ENCODE measurements around the gene VPS54.
"Not testable (repeated sequence)": the region's sequence is repeated elsewhere in the genome, so short reads cannot be mapped to it uniquely, and the experiment has no call there.

Gene VPS54

DNA sequence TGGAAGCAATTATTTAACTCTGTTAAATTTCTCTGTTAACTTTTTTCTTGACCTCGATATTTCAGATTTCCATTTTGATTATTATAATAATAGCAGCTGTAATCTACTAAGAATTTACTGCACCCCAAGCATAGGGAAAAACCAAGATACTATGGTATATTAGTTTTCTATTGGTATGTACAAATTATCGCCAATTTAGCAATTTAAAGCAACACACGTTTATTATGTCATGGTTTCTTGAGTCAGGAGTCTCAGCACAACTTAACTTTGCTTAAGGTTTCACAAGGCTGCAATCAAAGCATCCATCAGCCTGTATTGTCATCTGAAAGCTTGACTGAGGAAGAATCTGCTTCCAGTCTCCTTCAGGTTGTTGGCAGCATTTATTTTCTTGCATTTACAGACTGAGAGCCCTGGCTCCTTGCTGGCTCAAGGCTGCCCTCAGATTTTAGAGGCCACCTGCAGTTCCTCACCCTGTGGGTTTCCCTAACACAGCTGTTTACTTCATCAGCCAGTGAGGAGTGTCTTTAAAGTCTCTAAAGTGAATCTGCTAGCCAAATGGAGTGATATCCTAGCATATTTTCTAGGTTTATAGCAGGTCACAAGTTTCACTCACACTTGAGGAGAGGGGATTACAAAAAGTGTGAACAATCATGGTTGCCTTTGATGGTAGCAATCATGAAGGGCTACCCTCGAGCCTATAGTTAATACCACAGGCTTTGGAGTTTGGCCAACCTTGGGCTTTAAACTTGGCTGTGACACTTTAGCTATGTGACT lies 4.4 kb upstream of the VPS54 start:
- DNase-seq (ENCODE audit: extremely low read depth in 1 of 2, low read depth in 1 of 2), result no peak

DNA sequence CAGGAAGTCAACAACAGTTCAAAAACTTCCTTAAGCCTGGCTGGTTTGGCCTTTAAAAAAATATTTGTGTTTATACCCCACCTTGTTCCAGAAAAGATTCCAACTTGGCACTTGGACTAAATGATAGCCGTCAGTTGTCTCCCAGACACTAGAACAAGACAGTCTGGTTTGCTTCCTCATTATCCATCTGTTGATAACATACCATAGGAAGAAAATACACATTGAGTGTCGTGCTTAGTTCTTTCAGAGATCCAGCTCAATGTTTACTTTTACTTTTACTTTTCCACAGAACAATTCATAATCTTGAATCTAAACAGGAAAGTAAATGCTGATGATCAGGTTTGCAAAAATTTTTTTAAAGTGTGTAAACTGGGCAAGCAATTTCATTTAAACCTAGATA lies 2.4 kb upstream of the VPS54 start:
- DNase-seq (ENCODE audit: extremely low read depth in 1 of 2, low read depth in 1 of 2), result no peak

DNA sequence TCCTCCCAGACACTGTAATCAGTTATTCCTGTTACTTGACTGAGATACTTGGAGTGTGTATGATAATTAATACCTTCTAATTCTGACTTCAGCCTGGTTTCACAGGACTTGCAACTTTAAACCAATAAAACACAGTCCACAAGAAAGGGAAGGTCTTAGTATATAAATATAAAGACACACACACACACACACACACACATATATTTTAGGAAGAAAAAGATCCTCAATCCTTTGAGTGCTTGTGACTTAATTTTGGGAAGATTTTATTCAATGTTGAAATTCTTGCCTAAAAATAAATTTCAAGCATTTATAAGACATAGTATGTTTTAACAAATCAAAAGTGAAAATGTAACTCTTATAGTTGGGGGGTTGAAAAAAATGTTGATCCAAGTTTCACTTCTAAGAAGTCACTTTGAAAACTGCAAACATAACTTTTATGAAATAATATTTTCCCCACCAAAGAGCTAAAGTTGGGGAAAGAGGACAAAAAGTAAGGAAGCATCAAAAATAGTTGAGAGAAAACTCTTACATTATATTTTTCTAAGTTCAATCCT lies 824 bp upstream of the VPS54 start:
- DNase-seq (ENCODE audit: extremely low read depth in 1 of 2, low read depth in 1 of 2), result no peak

DNA sequence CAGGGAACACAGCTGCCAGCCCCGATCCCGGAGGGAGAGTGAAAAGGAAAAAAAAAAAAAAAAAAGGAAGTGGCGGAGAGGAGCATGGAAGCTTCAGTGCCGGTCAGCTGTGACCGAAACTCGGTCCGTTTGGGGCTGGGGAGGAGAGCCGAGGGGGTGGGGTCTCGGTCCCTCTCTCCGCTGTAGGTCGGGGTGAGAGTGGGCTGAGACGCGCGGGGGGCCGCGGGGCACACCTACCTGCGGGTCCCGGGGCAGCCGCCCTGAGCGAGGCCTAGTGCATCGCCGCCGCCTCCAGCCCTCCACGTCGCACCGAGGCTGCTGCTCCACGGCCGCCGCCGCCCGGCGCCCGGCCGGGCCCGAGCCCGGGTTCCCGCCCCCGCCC lies 536 bp downstream of the VPS54 start:
- DNase-seq (ENCODE audit: extremely low read depth in 1 of 2, low read depth in 1 of 2), result peak in 1 of 2 donors; percentile 38

DNA sequence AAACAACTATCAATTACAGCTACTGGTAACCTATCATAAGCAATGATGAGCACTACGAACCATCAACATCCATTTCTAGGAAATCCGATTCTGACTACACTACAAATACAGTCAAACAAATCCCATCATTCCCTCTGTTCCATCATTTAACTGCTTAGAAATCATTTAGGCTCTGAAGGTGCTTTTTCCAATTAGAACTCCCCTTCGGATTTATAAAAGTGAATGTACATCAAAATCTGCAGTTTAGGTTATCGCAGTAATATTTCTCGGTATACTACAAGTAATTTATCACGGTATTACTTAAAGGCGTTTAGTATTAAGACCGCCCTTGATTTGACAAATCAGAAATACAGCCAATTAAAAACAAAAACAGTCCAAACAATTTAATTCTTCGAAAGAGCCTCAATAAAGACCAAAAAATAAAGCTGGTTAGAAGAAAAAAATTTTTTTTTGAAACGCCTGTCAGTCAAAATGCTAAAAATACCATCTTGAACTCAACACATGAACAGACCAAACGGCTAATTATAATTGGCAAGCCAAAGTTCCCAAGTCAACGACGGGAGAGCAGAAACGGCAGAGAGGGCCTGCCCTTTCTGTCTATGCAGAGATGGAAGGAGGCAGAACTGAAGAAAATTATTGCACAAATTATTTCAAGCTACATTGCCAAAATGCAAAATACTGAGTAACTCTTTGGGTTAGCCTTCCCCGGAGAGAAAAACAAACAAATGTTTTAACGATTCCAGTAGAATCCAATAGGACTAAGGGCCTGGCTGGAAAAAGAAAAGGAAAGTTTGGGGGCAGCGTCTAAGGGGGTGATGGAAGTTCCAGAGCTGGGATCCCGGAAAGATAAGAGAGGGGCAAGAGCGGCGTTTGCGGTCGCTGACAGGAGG lies 1.2 kb downstream of the VPS54 start:
- no peak for DNase-seq (ENCODE audit: extremely low read depth in 1 of 2, low read depth in 1 of 2)

DNA sequence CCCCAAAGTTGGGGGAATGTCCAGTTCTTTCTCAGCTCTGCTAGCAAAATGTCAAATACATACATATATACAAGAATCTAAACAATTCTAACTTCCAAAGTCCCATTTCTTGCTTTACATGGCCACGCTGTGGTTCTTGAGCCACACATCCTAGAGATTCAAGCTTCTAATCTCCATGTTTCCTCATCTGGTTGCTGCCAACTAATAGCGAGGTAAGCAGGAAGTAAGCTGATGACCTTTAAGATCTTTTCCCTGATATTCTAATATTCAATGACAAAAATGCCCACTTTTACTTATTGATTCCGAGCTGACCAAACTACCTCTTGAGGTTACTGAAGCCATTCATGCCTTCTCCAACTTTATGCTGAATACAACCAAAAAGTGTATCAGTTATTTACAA lies 3.3 kb downstream of the VPS54 start:
- no peak for DNase-seq (ENCODE audit: extremely low read depth in 1 of 2, low read depth in 1 of 2)

DNA sequence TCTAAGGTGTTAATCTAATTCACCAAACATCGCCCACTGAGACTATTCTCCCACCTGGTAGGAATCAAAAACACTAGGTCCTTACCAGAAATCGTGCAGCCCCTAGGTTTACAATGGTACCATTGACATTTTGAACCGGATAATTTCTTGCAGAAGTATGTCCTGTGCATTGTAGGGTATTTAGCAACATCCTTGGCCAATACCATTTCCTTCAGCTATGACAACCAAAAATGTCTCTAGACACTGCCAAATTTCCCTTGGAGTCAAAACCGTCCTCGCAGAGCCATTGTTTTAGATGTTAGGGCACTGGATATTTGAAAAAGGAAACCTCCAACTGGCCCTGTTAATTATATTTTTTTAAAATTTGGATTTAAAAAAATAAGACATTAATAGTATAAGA lies 3.8 kb downstream of the VPS54 start:
- no peak for DNase-seq (ENCODE audit: extremely low read depth in 1 of 2, low read depth in 1 of 2)

DNA sequence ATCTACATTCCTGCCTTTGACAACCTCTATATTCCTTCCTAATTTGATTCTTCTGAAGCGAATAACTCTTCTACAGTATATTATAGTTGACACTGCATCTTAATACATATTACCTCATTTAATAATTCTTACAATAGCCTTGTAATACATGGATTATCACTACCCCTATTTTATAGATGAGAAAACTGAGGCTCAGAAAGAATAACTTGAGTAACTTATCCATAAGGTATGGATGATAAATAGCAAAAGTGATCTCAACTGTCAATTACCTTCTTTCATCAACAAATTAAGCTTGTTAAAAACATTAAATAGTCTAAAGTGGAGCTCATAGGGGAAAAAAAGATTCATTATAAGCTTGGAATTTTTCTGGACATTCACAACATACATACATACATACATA lies 4.6 kb downstream of the VPS54 start:
- DNase-seq (ENCODE audit: extremely low read depth in 1 of 2, low read depth in 1 of 2), result no peak

DNA sequence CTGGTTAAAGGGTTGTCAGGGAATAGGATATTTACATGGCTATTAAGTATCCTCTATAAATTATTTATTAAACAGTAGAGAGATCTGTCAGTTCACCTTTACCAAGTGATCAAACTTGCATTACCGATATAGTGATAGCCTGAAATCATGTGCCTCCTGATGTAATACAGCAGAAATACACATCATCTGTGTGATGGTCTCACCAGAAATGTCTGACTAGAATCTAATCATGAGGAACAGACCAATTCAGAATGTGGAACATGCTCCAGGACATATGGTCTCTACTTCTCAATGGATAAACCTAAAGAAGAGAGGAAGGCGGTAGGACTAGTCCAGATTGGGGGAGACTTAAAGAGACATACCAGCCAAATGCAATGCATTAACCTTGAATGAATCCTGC lies 6.2 kb downstream of the VPS54 start:
- DNase-seq (ENCODE audit: extremely low read depth in 1 of 2, low read depth in 1 of 2), result no peak

DNA sequence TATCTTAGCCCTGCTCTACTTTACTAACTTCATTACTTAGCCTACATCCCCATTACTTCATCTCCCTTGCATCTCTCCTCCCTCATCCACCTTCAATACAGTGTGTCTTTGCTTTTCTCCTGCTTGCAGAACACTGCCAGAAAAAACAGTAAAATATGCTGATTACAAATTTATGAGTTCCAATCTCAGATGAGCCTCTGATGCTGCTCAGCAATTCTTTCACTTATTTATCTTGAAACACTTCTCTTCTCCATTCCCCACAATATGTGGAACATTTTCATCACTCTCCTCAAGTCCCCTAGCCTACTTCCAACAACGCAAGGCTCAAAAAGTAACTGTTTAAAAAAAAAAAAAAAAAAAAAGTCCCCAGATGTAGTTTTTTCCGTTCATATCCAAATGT lies 7.1 kb downstream of the VPS54 start:
- DNase-seq (ENCODE audit: extremely low read depth in 1 of 2, low read depth in 1 of 2), result no peak

DNA sequence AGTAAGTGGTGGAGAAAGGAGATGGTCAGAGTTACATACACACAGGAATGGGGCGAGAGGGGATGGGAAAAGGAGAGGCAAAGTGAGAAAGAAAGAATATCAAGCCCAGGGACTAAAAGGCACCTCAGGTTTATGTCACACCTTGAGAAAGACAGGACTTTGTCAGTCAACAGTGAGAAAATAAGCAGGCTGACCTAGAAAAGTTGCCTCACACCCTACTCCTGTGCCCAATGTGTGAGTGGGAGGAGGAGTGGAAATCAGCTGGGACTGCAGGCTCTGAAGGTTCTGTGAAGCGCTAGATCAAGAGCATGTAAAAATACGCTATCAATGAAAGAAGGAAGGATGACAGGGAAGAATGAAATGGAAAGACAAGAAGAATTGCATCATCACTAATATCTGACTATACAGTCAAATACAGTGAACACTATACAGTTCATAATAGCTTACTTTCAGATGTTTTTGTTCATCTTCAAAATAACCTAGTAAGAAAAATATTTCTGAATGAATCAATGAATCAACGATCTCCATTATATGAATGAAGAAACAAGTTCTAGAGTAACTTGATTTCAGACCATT lies 10.7 kb downstream of the VPS54 start:
- no peak for DNase-seq (ENCODE audit: extremely low read depth in 1 of 2, low read depth in 1 of 2)

DNA sequence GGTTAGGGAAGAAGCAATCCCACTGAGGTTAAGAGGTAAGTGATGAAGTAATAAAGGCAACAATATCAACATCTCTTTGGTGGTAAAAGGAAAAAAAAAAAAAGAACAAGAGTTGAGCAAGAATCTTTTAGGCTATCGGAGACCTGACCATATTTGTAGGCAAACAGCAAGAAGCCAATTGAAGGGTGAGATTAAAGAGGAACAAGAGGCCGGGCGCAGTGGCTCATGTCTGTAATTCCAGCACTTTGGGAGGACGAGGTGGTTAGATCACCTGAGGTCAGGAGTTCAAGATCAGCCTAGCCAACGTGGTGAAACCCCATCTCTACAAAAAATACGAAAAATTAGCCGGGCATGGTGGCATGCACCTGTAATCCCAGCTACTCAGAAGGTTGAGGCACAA lies 11.3 kb downstream of the VPS54 start:
- DNase-seq (ENCODE audit: extremely low read depth in 1 of 2, low read depth in 1 of 2), result no peak

DNA sequence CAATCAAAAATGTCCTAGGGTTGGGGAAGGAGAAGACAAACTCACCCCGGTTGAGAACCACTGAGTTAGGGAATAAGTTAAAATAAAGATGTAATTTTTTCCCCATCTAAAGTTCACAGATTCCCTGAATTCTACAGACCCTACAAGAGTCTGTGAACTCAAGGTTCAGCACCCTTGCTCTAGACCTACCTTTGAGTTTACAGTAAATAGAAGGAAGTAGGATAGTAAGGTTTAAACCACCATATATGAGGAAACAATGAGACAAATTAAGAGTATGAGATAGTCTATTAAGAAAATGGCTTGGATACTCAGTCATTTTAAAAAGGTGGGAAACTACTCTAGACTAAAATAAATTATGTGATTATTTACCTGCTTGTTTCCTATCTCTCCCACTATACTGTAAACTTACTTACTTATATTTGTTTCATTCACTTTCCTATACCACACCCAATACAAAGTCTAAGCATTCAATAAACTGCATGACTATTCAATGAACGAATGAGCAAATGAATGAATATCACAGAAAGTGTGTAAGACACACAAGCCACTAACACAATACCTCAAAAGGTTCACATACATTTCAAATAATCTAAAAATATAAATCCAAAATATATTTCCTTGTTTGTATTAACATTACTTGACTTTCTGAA lies 13.4 kb downstream of the VPS54 start:
- no peak for DNase-seq (ENCODE audit: extremely low read depth in 1 of 2, low read depth in 1 of 2)

DNA sequence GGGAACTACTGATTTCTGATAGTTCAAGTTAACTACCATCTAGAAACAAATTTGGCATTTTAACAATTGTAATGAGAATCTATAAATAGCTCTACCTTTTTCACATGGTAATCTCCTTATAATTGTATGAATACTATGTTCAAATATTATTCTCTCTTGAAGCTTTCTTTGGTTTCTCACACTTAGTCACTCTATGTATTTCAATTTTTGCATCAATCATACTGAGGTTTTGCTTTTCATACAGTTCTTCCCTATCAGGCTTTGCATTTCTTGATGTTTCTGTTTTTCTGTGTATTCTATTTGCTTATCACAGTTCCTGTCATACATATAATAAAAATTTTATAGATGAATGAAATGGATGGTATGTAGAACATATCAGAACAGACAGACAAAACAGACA lies 16.0 kb downstream of the VPS54 start:
- DNase-seq (ENCODE audit: extremely low read depth in 1 of 2, low read depth in 1 of 2), result no peak

DNA sequence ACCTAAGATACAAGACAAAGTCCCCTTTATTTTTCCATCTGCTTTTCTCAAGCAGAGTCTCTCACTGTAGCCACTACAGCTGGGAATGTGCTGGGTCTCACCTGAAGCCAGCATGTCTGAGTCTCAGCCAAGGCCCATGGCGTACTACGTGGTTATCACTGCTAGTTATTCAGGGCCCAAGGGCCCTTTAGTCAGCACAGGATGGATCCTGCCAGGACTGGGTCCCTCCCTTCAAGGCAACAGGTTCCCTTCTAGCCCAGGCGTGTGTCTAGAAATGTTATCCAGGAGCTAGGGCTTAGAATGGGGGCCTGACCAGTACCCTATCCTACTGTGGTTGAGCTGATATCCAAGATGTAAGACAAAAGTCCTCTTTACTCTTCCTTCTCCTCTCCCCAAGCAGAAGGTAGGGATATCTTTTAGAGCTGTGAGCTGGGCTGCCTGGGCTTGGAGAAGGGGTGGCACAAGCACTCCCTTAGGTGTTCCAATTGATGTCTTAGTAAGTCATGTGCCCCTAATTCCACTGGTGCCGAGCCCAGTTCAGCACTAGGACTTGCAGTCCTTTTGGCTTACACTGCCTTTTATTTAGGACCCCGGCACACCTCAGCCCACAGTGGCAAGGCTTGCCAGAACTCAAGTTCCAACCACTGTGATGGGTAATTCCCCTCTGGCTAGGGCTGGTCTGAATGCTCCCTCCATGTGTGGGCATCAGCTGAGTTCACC lies 17.7 kb downstream of the VPS54 start:
- no peak for DNase-seq (ENCODE audit: extremely low read depth in 1 of 2, low read depth in 1 of 2)

DNA sequence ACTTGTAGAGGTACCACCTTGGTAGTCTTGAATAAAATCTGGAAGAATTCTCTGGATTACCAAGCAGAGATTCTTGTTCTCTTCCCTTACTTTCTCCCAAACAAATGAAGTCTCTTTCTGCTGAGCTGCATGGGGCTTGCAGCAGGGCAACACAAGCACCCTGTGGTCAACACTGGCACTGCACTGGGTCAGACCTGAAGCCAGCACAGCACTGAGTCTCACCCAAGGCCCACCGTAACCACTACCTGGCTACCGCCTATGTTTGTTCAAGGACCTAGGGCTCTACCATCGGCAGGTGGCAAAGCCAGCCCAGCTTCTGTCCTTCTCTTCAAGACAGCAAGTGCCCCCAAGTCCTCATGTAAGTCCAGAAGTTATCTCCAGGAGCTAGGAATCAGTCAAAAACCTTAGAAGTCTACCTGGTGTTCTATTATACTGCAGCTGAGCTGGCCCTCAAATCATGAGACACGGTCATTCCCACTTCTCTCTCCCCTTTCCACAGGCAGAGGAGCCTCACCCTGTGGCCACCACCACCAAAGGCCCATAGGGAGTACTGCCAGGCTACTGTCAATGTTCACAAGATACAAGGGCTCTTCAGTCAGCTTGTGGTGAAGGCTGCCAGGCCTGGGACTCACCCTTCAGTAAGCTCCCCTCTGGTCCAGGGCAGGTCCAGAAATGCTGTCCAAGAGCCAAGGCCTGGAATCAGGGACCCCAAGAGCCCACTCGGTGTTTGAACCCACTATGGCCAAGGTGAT lies 18.4 kb downstream of the VPS54 start:
- DNase-seq (ENCODE audit: extremely low read depth in 1 of 2, low read depth in 1 of 2), result no peak

DNA sequence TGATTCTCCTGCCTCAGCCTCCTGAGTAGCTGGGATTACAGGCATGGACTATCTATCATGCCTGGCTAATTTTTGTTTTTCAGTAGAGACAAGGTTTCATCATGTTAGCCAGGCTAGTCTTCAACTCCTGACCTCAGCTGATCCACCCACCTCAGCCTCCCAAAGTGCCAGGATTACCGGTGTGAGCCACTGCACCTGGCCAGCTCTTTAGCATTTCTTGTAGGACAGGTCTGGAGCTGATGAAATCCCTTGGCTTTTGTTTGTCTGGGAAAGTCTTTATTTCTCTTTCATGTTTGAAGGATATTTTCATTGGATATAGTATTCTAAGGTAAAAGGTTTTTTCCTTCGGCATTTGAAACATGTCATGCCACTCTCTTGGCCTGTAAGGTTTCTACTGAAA lies 20.2 kb downstream of the VPS54 start:
- no peak for DNase-seq (ENCODE audit: extremely low read depth in 1 of 2, low read depth in 1 of 2)

DNA sequence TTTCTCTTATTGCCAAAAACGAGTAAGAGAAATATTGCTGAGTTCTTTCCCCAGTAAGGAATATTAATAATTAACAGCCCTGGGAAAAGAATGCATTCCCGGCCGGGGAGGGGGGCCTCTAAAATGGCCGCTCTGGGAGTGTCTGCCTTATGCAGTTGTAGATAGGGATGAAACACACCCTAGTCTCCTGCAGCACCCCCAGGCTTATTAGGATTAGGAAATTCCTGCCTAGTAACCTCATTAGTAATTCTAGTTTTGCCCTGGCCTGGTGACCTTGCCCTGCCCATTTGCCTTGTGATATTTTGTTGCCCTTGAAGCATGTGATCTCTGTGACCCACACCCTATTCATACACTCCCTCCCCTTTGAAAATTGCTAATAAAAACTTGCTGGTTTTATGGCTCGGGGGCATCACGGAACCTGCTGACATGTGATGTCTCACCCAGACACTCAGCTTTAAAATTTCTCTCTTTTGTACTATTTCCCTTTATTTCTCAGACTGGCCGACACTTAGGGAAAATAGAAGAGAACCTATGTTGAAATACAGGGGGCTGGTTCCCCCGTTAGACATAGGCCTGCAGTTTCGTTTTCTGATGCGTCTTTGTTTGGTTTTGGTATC lies 22.5 kb downstream of the VPS54 start:
- not testable (repeated sequence) for DNase-seq (ENCODE audit: extremely low read depth in 1 of 2, low read depth in 1 of 2)

DNA sequence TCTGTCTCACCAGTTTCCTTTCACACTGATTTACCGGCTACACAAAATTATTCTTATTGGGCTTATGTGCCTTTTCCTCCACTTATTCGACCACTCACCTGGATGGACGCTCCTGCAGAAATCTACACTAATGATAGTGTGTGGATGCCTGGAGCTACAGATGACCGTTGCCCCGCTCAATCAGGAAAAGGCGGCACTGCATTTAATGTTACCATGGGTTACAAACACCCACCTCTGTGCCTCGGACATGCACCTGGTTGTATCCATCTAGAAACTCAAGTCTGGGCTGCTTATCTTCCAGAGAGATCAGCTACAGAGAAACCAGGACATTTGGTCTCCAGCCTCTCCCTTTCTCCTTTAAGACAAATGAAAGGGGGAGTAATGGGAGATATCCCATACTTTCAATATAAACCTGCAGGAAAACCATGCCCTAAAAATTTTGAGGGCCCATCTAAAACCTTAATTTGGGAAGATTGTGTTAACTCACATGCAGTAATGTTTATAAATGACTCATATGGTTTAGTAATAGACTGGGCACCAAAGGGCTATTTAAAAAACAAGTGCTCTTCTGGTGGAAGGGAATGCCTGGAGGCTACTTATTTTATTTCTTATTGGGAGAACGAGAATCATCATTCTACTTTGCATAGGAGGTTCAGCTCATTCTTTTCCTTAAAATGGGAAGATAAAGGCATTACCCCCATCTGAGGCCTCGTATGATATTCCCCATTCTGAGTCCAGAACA lies 24.7 kb downstream of the VPS54 start:
- not testable (repeated sequence) for DNase-seq (ENCODE audit: extremely low read depth in 1 of 2, low read depth in 1 of 2)
